GM21786 (cell line): ENCODE measurements around the gene IL22RA2.
"Not testable (repeated sequence)": the region's sequence is repeated elsewhere in the genome, so short reads cannot be mapped to it uniquely, and the experiment has no call there.

ENCODE experiments used
- ATAC-seq: cut with Tn5 transposase; IDR thresholded peaks from one replicate; pipeline ENCODE4 v1.9.1; 2021; ENCODE audit not compliant: unreplicated experiment

The IL22RA2 gene, protein sequence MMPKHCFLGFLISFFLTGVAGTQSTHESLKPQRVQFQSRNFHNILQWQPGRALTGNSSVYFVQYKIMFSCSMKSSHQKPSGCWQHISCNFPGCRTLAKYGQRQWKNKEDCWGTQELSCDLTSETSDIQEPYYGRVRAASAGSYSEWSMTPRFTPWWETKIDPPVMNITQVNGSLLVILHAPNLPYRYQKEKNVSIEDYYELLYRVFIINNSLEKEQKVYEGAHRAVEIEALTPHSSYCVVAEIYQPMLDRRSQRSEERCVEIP

GRCh38 chr6:137173501-137173900 lies at the start of gene IL22RA2:
Gene IL22RA2 (minus strand): TSS chr6:137173644. CDS start chr6:137161749, 11,895 bp downstream.
- ATAC-seq: no peak

GRCh38 chr6:137222381-137222780 lies 48.9 kb upstream of the IL22RA2 start:
- no peak for ATAC-seq

DNA sequence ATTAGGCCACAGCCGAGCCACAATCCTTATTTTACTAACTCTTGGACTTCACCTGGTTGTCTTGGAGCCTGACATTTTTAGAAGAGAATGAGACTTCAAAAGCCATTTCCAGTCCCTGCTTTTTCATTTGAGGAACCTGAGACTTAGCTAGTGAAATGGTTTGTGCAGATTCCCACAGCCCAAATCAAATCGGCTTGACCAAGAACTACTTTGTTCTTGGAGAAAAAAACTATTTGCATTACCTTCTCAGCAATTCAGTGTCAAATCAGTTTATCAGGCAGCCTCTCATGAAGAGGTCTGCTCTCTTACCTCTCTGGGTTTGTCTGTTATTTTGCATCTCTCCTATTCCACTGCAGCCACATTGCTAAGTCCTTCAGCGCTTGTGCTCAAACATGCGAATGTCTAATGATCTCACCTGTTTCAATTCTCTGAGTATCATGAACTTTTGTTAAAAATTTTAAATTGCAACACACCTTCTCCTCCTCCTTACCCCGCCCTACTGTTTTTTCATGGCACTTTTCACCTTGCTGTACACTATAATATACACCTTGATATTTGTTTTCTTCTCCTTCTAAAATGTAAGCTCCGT lies 46.3 kb upstream of the IL22RA2 start:
- peak; percentile 4 for ATAC-seq

DNA sequence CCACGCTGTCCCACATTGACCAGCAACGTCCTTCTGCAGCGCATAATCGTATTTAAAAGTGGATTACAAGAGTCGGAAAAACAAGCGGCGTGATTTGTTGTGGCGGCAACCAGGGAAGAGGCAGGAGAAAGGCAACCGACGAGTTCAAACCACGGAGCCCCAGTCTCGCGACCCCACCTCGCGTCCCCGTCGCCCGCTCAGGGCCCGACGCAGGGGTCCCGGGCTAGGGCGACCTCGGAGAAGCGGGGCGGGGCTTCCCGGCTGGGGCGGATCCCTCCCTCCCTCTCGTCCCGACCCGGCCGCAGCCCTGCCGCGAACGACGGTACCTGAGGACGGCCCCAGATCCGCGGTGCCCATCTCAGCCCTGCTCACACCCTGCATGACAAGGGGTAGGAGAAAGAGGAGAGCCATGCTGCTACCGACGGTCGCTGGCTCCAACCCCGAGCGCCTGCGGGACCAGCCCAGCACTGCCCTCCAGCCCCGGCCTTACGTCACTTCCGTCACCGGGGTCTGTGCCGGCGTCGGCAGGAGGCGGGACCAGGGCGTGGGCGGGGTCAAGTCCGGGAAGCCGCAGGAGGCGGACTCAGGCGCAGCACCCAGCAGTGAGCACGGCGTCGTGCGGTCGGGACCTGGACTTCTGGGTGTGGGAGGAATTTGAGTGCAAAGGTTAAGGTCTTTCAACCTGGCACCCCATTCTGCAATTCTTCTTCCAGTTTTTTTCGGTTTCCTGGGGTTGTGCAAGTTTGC lies 45.6 kb upstream of the IL22RA2 start, which contains the start of gene IFNGR1:
TSS of gene IFNGR1 (minus strand) at position 469 of the 747 bp plus-strand sequence. CDS start at position 411, 58 bp downstream.
- ATAC-seq: peak; percentile 82

DNA sequence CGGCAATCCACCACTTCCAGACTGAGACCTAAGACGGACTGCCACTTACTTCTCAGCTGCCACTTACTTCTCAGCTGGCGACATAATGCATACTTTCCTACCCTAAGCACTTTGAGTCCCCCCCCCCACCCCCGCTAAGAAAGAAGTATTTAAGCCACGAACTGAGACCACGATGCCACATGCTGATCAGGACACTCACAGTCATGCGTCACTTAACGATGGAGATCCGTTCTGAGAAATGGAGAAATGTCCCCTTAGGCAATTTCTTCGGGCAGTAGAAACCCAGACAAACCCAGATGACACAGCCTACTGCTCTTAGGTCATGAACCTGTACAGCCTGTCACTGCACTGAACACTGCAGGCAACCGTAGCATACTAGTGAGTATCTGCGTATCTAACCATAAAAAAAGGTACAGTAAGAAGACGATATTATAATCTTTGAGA lies 45.1 kb upstream of the IL22RA2 start:
- ATAC-seq: peak; percentile 31

- no peak for ATAC-seq
Observed at GRCh38 chr6:137217801-137218472, 44.5 kb upstream of the IL22RA2 start.

DNA sequence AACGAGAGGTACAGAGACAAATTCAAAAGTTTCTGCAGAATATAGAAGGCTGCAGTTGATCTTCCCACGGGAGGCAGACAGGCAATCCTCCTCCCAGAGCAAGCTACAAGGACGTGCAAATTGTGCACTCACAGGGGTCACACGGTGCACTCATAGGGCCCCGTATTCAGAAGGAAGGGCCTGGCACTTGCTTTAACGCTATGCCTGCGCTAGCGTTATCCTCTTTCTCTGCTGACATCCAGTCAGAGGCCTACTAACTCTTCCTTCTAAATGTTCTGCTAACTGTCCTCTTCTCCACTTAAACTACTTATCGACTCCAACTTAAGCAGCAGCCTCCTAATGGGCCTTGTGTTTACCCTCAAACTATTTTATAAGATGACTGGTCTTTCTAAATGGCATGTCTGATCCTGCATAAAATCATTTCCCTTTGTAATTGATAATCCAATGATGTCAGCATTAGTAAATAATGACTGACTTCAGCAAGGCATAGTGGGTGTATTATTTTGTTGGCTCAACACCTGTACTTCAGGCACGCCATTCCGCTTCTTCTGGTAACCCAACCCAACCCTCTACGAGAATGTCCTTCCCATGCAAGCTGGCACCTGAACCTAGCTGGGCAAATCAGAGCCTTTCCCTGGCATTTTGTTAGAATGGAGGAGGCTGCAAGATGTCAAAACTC lies 43.6 kb upstream of the IL22RA2 start:
- ATAC-seq: no peak

DNA sequence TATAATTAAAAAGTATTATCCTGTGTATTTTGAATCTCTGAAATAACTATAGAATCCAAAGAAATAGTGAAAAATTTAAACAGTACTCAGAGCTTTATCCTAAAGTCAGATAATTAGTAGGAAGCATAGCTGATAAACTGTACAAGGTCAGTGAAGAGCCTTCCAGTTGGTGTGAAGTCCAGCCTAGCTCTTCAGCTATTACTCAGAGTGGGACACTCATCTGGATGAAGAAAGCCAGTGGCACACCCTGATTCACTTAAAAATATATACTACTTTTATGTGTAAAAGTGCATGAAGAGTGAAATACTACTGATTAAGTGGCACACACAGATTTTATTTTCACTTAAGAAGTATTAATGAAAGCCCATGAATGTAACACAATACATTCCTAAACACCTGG lies 42.7 kb upstream of the IL22RA2 start:
- ATAC-seq: no peak

- not testable (repeated sequence) for ATAC-seq
Observed at GRCh38 chr6:137215630-137216029, 42.2 kb upstream of the IL22RA2 start.

DNA sequence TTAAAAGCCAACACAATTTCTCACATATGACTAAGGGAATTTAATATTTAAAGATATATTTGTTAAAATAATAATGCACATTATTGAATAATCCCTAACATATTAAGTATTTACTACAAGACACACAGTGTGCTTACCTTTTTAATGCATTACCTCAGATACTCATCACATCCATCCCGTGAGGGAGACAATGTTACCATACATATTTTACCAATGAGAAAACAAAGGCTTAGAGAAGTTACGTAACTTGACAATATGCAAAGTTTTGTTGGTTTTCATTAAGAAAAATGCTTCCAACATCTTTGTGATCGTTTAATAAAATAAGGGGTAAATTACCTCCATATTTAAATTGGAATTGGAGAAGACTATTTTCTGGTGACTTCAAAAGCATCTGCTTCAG lies 41.5 kb upstream of the IL22RA2 start:
- no peak for ATAC-seq

GRCh38 chr6:137213813-137214212 lies 40.4 kb upstream of the IL22RA2 start:
- ATAC-seq: no peak

GRCh38 chr6:137213331-137213740 lies 39.9 kb upstream of the IL22RA2 start:
- no peak for ATAC-seq

DNA sequence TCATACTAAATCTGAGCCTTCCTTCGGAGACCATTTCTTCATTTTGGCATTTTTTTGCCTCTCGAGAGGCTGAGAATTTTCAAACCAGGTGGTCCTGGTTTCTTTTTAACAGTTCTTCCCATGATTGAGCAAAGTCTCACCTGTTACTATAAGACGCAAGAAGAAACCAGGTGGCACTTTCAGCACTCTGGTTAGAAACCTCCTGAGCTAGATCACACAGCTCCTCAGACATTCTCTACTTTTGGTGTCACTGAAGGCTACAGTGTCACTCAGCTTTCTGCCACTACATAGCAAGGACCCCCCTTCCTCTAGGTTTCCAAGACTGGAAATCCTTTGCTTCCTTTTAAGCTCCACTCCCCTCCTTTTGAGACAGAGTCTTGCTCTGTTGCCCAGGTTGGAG lies 38.5 kb upstream of the IL22RA2 start:
- no peak for ATAC-seq

DNA sequence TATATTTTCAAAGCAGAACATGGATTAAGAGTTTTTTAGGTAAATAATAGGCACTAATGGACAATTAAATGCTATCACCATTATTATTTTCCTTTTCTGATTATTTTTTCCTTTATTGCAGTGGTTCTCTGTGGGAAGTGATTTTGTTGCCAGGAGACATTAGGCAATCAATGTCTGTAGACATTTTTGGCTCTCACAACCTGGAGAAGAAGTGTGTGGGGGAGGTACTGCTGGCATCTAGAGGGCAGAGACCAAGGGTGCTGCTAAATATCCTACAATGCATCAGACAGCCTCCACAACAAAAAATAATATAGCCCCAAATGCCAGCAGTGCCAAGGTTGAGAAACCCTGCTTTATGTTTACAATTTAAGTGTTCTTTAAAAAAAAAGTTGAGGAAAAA lies 37.5 kb upstream of the IL22RA2 start:
- ATAC-seq: no peak

- no peak for ATAC-seq
Observed at GRCh38 chr6:137208279-137208678, 34.8 kb upstream of the IL22RA2 start.

- not testable (repeated sequence) for ATAC-seq
Observed at GRCh38 chr6:137207457-137207856, 34.0 kb upstream of the IL22RA2 start.

DNA sequence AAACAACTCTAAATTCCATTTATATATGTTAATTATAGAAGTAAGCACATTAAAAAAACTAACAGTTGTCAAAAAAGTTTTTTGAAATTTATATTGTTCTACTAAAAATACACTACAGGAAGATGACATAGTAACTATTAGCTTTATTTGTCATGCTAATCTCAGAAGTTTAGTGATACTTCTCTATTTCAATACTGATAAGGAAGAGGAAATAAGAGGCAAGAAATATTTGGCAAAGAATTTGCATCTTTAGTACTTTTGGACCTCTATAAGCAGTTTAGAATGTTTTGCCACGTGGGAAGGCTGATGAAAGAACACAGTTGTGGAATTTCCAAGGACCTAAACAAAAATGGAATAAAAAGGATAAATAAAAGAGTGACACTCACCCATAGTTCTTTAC lies 33.1 kb upstream of the IL22RA2 start:
- no peak for ATAC-seq

DNA sequence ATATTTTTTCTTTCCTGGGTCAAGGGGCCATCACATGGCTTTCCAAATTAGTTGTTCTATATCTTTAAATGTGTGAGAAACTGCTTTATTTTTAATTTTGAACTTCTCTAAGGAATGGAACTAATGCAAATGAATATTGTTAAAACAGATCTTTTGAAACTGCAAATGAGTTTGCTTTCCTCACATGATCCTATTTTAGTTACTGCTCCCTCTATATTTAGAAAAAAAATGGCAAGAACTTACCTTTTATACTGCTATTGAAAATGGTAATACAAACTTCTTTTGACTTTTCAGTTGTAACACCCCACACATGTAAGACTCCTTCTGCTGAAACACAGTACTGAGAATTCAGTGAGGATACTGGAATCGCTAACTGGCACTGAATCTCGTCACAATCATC lies 29.8 kb upstream of the IL22RA2 start:
- no peak for ATAC-seq

DNA sequence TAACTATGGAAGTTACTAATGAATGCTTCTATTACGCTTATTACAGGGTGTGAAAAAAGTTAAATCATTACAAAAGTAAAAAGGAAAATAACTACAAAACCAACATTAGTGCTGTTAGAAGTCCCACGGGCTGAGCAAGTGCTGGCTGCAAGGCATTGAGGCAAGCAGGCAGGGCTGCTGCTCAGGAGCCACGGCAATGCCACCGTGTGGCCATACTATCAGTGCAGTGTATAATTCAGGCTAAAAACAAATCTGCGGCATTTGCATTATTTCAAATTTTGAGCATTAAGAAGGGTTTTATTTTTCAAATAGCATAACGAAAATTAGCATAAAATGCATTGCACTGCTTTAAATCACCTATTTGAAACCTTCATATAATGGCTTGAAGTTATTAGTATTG lies 28.6 kb upstream of the IL22RA2 start:
- ATAC-seq: no peak

DNA sequence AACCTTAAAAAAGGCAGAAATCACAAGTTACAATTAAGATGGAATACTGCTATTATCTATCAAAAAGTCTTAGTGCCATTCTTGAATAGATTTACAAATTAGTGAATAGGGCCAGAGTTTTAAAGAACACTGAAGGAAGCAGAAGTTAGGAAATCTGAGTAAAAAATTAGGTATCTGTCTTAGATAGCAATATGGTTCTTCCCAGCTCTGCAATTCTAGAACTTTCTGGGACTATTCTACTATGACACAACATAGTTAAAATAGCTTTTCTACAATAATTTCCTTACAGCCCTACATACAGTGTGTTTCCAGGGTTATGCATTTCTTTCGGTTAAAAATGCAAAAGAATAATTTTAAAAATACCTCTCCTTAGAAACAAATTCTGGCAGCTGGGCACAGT lies 27.6 kb upstream of the IL22RA2 start:
- ATAC-seq: no peak

GRCh38 chr6:137200288-137200687 lies 26.8 kb upstream of the IL22RA2 start:
- no peak for ATAC-seq
